ENCODE measurements around the gene LGALS9.

The LGALS9 gene

GRCh38 chr17:27630607-27631410 is at the start of gene LGALS9:
TSS of gene LGALS9 (plus strand) at chr17:27631188. CDS start at chr17:27631266, 78 bp downstream.
- DNase-seq (ENCODE audit: low read depth in 2 of 2), result no peak

DNA sequence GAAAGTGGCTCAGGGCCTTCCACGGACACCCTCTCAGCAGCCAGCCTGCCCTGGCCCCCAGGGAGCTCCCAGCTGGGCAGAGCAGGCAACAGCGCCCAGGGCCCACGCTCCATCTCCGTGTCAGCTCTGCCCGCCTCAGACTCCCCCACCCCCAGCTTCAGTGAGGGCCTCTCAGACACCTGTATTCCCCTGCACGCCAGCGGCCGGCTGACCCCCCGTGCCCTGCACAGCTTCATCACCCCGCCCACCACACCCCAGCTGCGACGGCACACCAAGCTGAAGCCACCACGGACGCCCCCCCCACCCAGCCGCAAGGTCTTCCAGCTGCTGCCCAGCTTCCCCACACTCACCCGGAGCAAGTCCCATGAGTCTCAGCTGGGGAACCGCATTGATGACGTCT is 48.3 kb upstream of the LGALS9 start:
- DNase-seq (ENCODE audit: low read depth in 2 of 2), result no peak

GRCh38 chr17:27585153-27585681 is 45.8 kb upstream of the LGALS9 start:
- DNase-seq (ENCODE audit: low read depth in 2 of 2), result no peak

DNA sequence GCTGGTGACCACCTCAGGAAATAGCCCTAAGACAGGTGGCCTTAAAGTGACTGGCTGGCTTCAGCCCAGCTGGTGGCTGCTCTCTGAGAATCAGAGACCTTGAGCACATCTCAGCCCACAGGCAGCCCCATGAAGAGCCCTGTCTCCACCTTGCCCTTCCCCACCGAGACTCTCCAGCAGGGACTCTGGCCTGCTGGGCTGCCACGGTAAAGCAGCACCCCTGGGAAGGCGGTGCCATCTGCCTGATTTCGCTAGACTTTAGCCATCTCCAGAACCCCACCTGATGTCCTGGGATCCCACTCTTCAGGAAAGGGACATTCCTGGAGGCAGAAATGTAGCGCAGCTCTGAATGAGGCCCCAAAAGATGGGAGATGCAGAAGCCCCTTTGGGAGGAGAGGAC is 45.2 kb upstream of the LGALS9 start:
- DNase-seq (ENCODE audit: low read depth in 2 of 2), result no peak

DNA sequence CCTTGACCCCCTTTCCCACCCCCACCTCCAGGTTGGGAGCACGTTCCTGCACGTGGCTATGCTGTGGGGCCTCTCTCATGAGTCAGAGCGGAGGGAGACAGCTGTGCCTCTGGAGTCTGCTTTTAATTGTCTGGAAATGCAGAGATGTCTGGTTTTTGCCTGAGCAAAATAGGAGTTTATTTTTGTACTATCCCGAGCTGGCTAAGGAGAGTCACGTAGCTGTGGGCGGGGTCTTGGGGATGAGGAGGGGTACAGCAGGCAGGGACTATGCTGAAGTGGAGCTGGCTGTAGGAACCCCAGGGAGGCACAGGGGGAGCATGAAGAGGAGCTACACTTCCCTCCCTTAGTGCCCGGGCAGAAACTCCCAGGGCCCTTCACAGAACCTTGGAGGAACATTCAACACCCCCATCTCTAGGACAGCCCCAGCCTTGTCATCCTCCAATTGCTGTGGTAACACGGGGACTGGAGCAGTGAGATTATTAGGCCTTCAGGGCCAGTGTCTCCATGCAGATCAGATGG is 44.7 kb upstream of the LGALS9 start:
- DNase-seq (ENCODE audit: low read depth in 2 of 2), result no peak

- no peak for DNase-seq (ENCODE audit: low read depth in 2 of 2)
Measured at GRCh38 chr17:27588354-27588753, 42.6 kb upstream of the LGALS9 start.

DNA sequence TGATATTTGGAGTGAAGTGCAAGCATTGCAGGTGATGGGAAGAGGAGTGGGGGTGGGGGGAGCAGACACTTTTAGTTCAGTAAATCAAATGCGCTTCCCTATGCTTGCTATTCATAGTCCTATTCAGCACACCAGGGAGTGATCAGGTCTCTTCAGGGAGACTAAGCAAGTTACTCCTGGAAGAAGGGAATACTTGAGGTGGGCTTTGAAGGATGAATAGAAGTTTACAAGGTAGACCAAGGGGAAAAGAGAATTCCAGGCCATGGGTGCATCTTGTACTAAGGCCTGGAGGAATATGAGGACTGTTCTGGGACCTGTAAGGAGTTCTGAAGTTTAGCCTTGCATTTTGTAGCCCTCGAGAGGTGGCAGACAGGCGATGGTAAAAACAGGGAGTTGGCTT is 40.1 kb upstream of the LGALS9 start:
- DNase-seq (ENCODE audit: low read depth in 2 of 2), result no peak

DNA sequence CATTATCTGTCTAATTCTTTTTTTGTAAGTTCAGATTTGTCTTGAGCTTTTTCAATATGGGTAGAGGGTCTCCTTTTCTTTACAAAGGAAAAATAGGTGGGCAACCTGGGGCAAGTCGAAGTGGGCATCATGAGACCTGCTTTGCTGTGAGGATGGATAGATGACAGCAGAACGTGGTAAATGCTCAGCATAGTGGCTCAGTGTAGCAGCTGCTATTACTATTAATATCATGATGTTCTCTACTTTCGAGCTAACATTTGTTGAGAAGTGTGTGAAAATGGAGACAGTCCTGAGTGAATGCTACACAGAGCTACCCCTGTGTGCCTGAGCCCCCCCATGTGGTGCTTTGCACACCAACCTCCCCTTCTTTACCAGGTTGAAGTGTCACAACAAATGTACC is 39.0 kb upstream of the LGALS9 start:
- no peak for DNase-seq (ENCODE audit: low read depth in 2 of 2)

DNA sequence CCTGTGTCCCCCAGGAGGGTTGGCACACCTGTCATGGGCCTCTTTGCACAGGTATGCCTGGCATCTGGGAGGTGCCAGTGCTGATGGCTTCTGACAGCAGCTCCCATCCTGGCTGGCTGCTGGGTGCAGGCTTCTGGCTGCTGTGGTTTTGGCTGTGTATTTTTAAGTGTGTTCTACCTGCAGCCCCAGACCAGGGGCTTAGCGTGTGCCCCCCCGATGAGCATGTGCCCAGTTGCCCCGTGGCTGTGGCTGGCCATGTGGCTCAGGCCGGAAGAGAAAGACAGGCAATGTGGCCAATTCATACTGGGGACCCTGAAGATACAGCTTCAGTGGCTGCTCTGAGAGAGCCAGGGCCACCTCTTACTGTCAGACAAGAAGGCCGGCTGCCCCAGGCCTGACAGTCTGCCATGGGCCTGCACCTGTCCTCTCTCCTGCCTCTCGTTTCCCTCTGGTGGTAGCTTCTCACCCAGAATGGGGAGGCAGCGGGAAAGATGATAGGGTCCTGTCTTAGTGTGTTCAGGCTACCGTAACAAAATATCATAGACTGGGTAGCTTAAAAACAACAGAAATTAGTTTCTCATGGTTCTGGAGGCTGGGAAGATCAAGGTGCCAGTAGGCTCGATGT is 37.6 kb upstream of the LGALS9 start:
- DNase-seq (ENCODE audit: low read depth in 2 of 2), result no peak

- DNase-seq (ENCODE audit: low read depth in 2 of 2), result no peak
Measured at GRCh38 chr17:27593857-27594255, 37.1 kb upstream of the LGALS9 start.

- DNase-seq (ENCODE audit: low read depth in 2 of 2), result no peak
Measured at GRCh38 chr17:27595208-27595607, 35.8 kb upstream of the LGALS9 start.

DNA sequence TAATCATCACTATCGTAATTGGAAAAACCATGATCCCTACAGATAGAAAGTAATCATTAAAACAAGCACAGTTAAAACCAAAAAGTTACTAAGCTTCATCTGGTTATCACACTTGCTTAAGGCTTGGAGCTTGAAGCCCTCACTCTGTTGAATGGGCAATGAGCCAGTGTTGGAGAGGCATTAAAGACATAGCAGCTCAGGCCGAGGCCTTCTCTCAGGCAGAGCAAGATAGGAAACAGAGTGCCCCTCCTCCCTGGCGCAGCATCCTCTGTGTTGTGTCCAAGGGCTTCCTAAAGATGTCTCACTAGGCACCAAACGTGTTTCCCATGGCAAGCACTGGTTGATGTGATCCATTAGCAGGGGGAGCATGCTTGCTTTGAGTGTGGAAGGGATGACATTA is 34.9 kb upstream of the LGALS9 start:
- no peak for DNase-seq (ENCODE audit: low read depth in 2 of 2)

- no peak for DNase-seq (ENCODE audit: low read depth in 2 of 2)
Measured at GRCh38 chr17:27596566-27597187, 34.3 kb upstream of the LGALS9 start.

DNA sequence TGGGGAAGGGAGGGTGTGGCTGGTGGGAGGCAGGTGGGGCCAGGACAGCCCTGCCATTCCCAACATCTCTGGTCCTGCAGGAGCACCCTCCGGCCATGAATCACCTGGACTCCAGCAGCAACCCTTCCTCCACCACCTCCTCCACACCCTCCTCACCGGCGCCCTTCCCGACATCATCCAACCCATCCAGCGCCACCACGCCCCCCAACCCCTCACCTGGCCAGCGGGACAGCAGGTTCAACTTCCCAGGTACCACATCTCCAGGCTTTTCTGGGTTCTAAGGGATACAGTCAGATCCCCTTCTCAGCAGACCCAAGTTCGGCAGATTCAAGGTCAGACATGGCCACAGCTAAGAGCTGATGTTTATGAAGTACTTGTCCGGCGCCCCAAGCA is 33.8 kb upstream of the LGALS9 start:
- no peak for DNase-seq (ENCODE audit: low read depth in 2 of 2)

DNA sequence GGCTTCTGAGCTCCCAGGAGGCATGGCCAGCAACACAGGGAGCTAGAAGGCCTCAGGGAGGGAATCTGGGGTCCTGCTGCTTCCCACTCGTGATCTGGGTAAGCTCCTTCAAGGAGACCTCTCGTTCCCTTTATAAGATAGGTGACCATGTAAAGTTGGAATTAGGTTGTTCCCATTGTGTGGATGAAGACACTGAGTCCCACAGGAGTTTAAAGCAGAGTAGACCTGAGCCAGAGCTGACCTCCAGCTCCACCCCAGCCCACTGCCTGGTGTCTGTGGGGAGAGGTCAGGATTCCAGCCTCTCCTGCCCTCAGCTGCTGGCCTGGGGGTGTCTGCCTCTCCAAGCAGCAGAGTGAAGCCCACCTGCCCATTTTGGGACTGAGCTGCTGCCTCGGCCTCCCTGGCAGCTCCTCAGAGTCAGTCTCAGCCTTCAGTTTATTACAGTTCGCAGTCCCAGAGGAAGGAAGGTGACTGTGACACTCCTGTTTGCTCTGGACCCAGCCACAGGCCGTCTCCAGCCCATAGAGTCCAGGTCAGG is 33.1 kb upstream of the LGALS9 start:
- no peak for DNase-seq (ENCODE audit: low read depth in 2 of 2)

DNA sequence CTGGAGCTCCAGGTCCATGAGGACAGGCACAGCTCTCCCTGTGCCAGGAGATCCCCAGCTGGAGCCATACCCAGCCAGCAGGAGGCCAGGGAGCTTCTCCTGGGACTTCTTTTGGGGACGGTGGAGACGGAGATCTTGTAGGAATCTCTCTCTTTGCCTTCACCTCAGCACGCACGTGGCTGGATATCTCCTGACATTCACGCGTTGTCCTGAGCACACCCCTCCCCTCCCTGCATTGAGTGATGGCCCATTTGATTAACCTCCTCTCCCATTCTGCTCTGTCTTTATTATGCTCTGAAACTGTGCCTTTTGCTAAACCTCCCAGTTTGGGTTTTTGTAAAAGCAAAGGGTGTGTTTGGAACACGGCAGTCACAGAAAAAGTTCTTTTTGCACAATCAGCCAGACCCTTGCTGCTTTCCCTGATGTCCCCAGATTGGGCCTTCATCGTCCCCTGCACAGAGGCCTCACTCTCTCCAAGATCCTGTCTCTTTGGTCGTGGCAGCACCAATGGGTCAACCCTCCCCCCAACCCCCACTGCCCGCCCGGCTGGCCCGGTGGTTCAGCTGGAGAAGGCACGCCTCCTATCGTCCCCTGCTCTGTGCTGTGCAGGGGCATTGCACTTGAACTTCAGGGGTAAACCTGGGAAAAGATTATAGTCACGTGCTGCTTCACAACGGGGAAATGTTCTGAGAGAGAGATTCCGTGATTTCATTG is 32.5 kb upstream of the LGALS9 start:
- no peak for DNase-seq (ENCODE audit: low read depth in 2 of 2)

- DNase-seq (ENCODE audit: low read depth in 2 of 2), result no peak
Measured at GRCh38 chr17:27600471-27600870, 30.5 kb upstream of the LGALS9 start.

GRCh38 chr17:27601069-27601974 is 29.7 kb upstream of the LGALS9 start:
- peak; percentile 68 to 87 for DNase-seq (ENCODE audit: low read depth in 2 of 2)

DNA sequence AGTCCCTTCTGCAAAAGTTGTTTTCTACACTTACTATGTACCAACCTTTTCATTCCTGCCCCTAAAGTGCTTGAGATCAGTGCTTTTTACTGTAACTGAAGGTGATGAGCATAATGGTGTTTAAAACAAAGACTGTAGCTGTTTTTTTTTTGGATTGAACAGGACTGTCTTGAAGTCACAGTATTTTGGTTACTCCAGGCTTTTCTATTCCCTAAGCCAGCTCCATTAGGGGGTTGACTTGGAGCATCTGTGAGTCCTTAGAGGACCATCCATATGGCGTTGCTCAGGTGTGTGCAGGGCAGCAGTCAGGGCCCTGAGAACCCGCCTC is 29.0 kb upstream of the LGALS9 start:
- no peak for DNase-seq (ENCODE audit: low read depth in 2 of 2)

DNA sequence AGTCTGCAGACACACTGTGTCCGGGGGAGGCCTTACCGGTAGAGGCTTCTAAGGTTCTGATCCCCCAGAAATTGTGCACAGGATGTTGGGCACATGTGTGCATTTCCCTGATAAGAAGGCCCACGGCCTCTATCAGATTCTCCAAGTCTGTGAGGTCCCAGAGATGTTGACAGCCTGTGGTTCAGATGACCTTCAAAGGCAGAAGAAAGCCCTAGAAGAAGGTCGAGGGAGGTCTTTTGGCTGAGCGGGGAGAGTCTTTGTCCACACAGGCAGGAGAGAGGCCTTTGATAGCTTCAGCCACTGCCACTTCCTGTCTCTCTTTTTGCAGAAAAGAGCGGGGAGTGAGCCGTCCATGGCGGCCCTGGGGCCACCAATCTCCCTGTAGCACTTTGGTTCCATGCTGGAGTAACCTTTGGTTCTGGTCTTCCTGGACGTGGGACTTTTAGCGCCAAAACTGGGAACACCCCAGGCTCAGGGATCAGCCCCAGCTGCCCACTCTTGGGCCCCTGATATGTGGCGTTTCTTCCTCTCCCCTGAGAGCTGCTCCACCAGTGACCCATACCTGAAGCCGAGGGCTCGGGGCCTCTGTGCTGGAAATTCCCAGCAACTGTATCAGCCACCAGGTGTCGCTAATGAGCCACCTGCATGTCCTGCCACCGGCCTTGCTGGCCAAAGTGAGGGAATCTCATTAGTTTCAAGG is 28.1 kb upstream of the LGALS9 start:
- peak; percentile 66 to 69 for DNase-seq (ENCODE audit: low read depth in 2 of 2)

Measured in stimulated activated CD4-positive, alpha-beta T cell treated with anti-CD3 and anti-CD28 coated beads, Interleukin-4, amount 100 ng/mL, for 48 hours (primary cell).